C4-2B (cell line): ENCODE results near the gene CCDC141.

Source experiments
- ZFX ChIP-seq: fragments of 450-650 bp; IDR thresholded peaks from 2 replicates; pipeline ENCODE4 v1.6.1; 2017
- TF ChIP-seq, protein P1 (sequence below): fragments of 450-650 bp; conservative IDR thresholded peaks from 2 replicates; pipeline ENCODE4 v1.5.1; 2017; ENCODE audit warnings: mild to moderate bottlenecking

GRCh38 chr2:178905261-178905660, 144.7 kb downstream of the CCDC141 start:
- TF ChIP-seq, protein P1, sequence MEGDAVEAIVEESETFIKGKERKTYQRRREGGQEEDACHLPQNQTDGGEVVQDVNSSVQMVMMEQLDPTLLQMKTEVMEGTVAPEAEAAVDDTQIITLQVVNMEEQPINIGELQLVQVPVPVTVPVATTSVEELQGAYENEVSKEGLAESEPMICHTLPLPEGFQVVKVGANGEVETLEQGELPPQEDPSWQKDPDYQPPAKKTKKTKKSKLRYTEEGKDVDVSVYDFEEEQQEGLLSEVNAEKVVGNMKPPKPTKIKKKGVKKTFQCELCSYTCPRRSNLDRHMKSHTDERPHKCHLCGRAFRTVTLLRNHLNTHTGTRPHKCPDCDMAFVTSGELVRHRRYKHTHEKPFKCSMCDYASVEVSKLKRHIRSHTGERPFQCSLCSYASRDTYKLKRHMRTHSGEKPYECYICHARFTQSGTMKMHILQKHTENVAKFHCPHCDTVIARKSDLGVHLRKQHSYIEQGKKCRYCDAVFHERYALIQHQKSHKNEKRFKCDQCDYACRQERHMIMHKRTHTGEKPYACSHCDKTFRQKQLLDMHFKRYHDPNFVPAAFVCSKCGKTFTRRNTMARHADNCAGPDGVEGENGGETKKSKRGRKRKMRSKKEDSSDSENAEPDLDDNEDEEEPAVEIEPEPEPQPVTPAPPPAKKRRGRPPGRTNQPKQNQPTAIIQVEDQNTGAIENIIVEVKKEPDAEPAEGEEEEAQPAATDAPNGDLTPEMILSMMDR = no peak
- no peak for TF ChIP-seq ZFX
